ENCODE results near the gene AGAP5. TPM values are rescaled to one million over a fixed set of nuclear protein-coding genes. Genes with fewer than 3 reads are reported as not detected.

AGAP5 gene
- total and polyA plus RNA-seq, 2 donors (not counting 1 experiment from before 2014, with no cell fraction given), result 11.5 to 12.9 TPM

DNA sequence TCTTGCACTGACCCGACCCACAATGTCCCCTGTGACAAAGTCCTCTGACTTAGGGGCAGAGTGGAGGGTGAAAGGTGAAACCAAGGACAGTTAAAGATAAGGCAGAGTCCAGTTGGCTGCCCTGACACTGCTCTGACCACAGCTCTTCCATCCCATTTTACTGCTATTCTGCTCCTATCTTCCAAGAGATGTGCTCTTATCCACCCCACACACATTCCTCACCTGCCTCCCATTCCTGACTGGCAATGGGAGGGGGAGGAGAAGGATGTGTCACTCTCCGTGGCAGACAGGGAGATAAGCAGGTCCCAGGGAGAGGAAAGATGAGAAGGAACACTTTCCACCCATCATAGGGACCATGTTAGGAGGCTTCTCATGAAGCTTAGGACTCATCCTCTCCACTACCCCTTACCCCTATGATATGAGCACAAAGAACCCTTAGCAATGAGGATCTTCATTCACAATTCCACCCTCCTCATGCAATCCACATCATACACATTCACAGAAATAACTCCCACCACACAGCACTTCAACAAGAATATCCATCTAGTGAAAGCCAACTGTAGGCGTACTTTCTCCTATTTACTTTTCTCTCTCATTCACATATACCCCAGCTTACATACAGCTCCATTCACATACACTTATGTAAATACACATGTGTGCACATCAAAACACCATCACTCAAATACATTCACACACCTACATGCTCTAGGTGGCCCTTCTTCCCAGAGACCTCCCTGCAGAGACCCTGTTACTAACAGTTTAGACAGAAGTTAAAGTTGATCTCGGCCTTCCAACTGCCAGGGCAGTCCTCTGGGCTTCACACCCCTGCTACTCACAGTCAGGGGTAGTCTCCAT, 48.7 kb downstream of the AGAP5 start:
- Histone ChIP-seq H3K27me3 (replicated peaks in 1 of 4; ENCODE audit: control extremely low read depth in 1 of 4, control insufficient read depth in 3 of 4, insufficient read depth in 4 of 4, low read length in 3 of 4) (peaks cover 0 to 10% (median 0%) of the 10 kb centered on the region in 4 experiments), H4K20me1 (ENCODE audit: control insufficient read depth, insufficient read depth, low read length, poor library complexity, severe bottlenecking) (no peaks in the 10 kb centered on the region), H3K9ac (ENCODE audit: low read length) (no peak overlapping the region), H3K9me3 (ENCODE audit: control extremely low read depth in 1 of 3, control insufficient read depth in 2 of 3, insufficient read depth in 1 of 3, low read length in 2 of 3) (no peaks in the 10 kb centered on the region), H3K27ac (ENCODE audit: low read length in 2 of 2) (no peak overlapping the region), H2AFZ (ENCODE audit: insufficient read depth, low read depth, low read length, poor library complexity, severe bottlenecking) (no peak overlapping the region), H3K79me2 (ENCODE audit: control insufficient read depth, insufficient read depth, low read length) (no peaks in the 10 kb centered on the region), H3K36me3 (replicated peaks in 1 of 2; ENCODE audit: control extremely low read depth in 1 of 2, control insufficient read depth in 1 of 2, extremely low read depth in 1 of 2, insufficient read depth in 2 of 2, low read length in 1 of 2) (no peaks in the 10 kb centered on the region), H3K4me3 (ENCODE audit: control extremely low read depth in 1 of 5, extremely low read depth in 1 of 5, insufficient read depth in 1 of 5, low read depth in 2 of 5, low read length in 4 of 5) (no peak overlapping the region), H3K4me2 (replicated peaks; ENCODE audit: low read depth, low read length, poor library complexity, severe bottlenecking) (no peak overlapping the region), H3K4me1 (ENCODE audit: control insufficient read depth in 2 of 2, insufficient read depth in 2 of 2, low read length in 2 of 2) (peaks cover 7 to 17% of the 10 kb centered on the region in 2 donors)
- Mint-ChIP-seq H3K9me3 (ENCODE audit: insufficient read depth) (no peaks in the 10 kb centered on the region), H3K27me3 (peaks cover under 1% of the 10 kb centered on the region), H3K27ac (no peak overlapping the region), H3K4me1 (peaks cover 27% of the 10 kb centered on the region), H3K4me3 (peak overlapping the region; percentile 57)
- no peak for TF ChIP-seq EZH2 (IDR thresholded peaks at IDR 0.05; ENCODE audit: borderline replicate concordance, insufficient read depth, low read depth, low read length, poor library complexity, severe bottlenecking)
- no peak for TF ChIP-seq CTCF (IDR thresholded peaks at IDR 0.05)
- ChIA-PET CTCF (interaction anchor here (0.8 to 10.5 kb wide), 3 partner anchors 19 to 385 kb away, joined by 3 to 191 read pairs (median 4); no protein-coding TSS in a partner anchor), POLR2A (no interaction called here)
- intact Hi-C loops (cut with micrococcal nuclease), result no loop called here
- 100% methylated on average over 1 of the region's 4 CpGs for WGBS (ENCODE audit: insufficient coverage)
- DNase-seq (no peak), ATAC-seq (ENCODE audit: low read depth) (no peak)

All from B cell (primary cell).